COLO829 (cell line): ENCODE measurements around the gene RNPEPL1.
"Not testable (repeated sequence)": the region's sequence is repeated elsewhere in the genome, so short reads cannot be mapped to it uniquely, and the experiment has no call there.

Experiments
- DNase-seq: peaks from one replicate; pipeline ENCODE4 v3.0.0; 2012; ENCODE audit warnings: low spot score

RNPEPL1 gene, protein sequence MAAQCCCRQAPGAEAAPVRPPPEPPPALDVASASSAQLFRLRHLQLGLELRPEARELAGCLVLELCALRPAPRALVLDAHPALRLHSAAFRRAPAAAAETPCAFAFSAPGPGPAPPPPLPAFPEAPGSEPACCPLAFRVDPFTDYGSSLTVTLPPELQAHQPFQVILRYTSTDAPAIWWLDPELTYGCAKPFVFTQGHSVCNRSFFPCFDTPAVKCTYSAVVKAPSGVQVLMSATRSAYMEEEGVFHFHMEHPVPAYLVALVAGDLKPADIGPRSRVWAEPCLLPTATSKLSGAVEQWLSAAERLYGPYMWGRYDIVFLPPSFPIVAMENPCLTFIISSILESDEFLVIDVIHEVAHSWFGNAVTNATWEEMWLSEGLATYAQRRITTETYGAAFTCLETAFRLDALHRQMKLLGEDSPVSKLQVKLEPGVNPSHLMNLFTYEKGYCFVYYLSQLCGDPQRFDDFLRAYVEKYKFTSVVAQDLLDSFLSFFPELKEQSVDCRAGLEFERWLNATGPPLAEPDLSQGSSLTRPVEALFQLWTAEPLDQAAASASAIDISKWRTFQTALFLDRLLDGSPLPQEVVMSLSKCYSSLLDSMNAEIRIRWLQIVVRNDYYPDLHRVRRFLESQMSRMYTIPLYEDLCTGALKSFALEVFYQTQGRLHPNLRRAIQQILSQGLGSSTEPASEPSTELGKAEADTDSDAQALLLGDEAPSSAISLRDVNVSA

DNA sequence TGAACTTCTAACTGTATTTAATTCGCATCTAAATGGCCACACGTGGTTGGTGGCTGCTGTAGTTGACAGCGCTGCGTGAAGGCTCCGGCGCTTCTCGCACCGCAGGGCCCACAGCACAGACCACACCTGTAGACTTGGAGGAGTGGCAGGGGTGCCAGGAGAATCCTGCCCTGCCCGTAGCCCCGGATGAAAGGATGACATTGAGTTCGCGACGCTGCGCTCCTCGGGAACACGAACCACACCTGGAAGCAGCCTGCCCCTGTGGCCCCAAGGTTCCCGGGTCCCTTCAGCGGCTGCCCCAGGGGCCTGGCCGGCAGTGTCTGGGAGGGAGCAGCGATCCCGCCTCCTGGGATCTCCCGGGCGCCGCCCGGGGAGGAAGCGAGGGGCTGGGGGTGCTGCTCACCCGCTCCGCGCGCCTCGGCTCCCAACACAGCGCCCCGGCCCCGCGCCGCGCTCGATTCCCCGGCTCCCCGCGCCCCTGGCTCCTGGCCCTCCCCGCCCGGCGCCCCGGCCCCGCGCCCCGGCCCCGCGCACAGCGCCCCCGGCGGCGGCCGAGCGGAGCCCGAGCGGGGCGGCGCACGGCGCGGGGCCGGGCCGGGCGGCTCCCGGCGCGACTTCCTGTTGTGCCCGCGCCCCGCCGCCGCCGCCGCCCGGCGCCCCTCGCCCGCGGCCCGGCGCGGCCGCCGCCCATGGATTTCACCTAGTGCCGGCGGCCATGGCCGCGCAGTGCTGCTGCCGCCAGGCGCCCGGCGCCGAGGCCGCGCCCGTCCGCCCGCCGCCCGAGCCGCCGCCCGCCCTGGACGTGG lies at the start of gene RNPEPL1:
TSS of gene RNPEPL1 (plus strand) at position 613 of the 806 bp plus-strand sequence. CDS start at position 716, 103 bp downstream.
- no peak for DNase-seq

DNA sequence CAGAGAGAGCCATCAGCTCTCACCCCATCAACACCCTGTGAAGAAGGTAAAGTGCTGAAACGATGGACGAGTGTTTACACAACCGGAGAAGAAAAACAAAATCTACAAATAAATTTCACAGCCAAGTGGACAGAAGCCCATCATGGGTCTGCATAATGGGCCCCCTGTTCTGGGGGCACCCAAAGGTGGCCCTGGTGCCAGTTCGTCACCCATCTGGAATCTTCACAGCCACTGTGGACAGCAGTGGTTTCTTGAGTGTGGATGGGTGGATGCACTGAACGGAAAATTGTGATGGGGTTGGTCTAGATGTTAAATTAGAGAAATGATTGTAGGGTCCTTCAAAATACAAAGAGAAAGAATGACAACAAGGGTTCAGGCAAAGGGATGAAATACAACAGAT lies 49.3 kb upstream of the RNPEPL1 start:
- DNase-seq, result no peak

DNA sequence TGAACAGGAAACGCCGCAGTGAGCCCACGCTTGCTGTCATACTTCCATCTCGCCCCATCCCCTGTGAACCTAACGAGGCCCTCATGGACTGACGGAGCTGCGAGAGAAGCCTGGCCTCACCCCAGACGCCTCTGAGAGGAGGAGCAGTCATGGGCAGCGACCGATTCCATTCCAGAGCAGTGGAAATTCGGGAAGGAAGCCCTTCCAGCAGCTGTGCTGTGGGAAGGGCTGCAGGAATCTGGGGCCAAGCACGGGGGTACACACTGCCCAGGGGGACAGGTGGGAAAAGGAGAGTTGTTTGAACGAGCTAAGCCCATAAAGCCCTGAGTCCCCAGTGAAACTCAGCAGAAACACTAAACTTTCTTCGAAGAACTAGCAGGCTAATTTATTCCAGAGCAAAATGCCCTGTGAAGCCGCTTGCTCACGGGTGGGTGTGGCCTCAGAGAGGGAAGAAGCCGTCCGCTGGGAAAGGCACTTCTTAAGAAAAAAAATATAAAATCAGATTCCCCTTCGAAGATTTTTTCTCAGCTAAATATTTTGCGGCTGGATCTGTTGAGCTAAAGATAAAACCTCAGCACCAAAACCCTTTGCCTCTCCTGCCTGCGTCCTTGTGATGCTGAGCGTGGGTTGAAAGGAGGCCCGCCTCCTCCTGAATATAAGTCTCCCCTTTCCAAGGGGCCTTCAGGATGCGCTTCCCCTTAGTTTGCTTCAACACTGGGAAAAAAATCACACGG lies 48.7 kb upstream of the RNPEPL1 start:
- DNase-seq, result no peak

DNA sequence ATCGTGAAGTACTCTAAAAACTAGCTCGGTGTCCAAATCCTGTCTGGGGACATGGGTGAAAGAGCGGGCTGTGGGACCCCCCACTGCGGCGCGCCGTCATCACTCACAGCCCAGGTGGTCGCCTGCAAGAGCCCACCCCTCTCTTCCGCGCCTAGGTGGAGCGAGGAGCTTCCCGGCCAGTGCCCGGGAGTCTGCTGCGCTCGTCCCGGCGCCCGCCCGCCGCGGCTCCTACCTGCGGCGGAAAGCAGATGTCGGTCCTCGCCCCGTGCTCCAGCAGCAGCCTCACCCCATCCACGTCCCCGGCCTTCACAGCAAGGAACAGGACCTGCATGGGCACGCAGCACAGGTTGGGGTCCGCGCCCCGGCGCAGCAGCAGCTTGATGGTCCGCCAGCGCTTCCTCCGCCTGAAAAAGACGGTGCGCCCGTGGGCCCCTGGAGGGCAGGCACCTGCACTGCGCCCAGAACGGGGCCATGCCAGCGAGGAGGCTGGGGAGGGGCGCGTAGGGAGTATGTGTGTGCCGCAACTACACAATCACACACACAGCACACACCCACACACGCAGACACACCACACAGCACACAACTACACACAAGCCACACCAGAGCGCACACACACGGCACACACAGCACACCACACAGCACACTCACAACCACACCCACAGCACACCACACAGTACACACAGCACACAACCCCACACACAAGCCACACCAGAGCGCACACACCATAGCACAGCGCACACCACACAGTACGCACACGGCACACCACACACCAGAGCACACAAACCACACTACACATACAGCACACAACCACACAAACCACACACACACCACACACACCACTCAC lies 47.9 kb upstream of the RNPEPL1 start:
- no peak for DNase-seq

DNA sequence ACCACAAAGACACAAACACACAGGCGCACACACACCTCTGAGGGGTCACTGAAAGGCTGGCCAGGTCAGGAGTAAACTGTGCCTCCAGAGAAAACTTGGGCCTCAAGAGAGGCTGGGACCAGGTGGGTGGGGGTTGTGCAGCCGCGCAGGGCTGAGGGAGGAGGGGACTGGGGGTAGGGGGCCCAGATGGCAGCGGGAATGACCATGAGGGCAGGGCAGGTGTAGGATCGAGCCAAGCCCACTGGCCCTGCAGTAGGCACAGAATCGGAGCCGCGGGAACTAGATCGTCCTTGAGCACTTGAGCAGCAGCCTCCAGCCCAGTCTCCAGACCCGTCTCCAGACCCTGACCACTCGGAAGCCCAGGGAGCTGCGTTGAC lies 47.3 kb upstream of the RNPEPL1 start:
- DNase-seq, result no peak

DNA sequence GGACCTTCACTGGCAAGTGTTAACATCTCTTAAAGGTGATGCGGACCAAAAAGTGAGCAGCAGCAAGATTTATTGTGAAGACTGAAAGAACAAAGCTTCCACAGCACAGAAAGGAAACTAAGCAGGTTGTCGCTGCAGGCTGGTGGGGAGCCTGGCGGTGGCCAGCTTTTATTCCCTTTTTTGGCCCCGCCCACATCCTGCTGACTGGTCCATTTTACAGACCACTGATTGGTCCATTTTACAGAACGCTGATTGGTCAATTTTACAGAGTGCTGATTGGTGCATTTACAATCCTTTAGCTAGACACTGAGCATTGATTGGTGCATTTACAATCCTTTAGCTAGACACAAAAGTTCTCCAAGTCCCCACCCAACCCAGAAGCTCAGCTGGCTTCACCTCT lies 46.4 kb upstream of the RNPEPL1 start:
- DNase-seq, result not testable (repeated sequence)

DNA sequence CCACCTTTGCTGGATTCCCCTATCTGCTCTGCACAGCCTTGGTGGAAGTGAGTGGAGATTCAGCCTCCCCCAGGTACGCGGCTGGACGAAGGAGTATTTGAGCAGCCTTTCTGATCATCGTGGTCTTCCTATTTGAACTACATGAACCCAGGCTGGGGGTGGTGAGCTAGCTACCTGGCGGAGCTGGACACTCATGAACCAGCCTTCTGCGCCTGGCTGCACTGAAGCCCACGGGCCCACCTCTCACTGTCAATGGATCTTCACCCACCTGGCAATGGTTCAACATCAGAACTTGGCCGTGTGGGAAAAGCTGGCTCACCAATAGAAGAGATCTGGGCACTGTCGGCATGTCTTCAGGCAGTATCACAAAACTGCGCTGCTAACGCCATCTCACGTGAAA lies 45.9 kb upstream of the RNPEPL1 start:
- DNase-seq, result no peak

DNA sequence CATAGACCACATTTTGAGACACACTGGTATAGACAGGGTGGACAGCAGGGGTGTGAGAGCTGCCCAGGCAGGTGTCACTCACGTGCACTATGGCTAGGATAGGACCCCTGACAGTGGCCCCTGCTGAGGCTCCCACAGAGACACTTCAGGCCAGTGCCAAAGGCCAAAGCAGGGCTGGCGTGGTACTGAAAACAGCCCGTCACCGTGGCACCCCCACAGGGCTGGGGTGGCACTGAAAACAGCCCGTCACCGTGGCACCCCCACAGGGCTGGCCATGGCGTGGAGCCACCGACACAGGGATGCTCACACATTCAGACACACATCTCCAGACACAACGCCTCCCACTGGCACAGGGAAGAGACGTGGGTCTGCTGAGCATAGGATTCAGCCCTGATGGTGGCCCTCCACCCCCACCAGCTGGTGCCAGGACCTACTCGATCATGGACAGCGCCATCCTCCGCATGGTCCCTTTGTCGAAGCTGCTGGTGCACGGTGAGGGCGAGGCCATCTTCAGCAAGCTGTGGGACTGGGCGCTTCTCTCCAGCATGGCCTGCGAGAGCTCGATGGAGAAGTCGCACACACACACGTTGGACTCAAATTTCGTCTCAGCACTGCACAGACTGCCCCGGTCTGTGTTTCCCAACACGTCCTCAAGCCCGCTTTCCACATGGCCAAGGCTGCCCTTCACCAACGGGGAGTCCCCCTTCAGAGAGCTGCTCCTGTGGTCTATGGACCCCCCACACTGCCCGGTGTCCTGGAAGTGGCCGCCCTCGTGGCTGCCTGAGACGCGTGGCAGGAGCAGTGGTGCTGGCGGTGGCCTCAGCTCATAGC lies 44.6 kb upstream of the RNPEPL1 start:
- no peak for DNase-seq

DNA sequence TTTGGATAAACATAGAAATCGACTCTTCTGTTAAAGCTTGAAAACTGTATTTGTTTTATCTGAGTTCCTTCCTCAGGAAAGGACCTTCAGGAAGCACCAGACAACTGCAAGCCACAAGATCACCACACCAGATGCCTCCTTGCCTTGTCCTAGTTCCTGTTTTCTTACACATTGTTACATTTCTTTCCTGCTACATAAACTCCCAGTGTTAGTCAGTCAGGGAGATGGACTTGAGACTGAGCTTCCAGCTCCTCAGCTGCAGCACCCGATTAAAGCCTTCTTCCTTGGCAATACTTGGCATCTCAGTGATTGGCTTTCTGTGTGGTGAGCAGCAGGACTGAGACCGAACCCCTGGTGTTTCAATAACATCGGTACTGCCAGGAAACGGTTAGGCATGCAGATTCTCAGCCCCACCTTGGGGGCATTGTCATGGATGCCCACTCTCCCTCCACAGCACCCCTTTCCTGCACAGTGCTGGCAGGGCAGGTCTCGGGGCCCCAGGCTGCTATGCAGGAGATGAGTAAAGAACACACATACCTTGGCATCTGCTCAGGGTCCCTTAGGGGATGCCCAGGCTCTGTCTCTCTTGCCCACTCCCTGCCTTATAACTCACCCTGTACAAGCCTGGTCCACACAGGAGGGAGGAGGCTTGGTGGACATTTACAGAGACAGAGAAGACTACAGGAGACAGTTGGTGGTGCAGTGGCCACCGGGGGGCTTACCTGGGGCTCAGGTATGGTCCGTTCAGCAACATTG lies 43.1 kb upstream of the RNPEPL1 start:
- DNase-seq, result no peak

DNA sequence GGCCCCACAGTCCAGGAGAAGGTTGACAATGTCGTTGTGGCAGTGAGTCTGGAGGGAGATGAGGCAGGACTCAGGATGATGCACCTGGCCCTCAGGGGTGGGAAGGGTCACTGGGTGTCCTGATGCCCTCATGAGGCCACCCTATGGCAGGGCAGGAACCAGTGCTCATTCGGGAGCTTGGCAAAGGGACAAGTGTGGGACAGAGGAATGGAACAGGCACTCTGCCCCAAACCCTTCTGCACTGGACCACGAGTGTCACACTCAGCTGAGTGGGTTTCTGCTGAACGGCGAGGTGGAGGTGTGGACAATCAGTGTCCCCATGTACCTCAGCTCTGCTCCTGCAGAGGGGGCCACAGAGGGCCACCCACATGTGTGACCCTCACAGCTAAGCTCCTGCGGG lies 42.5 kb upstream of the RNPEPL1 start:
- DNase-seq, result no peak

DNA sequence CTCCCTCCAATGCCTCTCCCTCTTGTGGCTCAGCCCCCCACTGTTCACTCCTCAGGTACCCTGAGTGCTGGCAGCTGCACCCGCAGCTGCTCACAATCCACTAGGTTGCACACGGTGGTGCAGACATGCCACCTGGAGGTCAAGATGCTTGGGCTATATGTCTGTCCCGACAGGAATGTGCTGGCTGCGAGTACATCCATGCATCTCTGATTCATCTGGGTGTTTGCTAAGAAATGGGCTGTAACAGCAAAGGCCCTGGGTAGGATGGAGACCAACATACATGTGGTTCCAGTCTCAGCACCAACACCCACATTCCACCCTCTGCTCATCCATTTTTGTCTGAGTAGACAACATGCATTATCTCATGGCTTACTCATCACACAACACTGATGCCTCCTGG lies 41.8 kb upstream of the RNPEPL1 start:
- no peak for DNase-seq

DNA sequence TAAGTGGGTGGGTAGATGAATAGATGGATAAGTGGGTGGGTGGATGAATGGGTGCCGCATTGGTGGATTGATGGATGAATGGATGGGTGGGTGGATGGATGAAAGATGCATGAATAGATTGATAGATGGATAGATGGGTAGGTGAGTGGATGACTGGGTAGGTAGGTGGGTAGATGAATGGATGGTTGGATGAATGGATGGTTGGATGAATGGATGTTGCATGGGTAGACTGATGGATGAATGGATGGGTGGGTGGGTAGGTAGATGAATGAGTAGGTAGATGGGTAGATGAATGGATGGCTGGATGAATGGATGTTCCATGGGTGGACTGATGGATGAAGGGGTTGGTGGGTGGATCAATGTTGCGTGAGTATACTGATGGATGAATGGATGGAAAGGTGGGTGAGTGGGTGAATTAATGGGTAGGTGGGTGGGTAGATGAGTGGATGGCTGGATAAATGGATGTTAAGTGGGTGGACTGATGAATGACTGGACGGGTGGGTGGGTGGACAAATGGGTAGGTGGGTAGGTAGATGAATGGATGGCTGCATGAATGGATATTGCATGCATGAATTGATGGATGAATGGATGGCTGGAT lies 41.0 kb upstream of the RNPEPL1 start:
- DNase-seq, result no peak

DNA sequence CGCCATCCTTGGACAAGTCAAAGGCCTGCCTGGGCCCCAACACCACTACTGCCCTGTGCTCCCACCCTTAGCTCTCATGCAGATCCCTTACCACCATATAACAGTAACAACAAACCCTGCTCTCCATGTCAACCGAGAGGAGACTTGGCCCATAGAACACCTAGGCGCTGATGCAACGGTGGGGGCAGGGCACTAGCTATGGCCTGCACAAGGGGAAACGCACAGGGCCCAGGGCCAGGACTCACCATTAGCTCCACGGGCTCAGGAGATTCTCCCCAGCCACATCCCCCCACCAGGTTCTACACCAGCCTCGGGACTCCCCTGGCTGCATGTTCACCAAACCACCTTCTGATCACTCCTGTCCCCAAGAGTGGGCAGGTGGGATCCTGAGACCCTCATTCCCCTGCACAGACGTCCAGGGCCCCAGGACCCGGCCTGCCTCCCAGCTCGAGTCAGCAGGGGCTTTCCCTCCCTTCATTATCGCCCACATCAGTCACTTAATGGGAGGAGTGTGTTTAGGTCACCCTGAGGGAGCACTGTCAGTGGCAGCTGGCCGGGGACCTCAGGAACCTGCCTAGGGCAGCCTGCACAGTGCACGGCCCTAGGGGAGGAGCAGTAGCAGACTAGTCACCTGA lies 39.8 kb upstream of the RNPEPL1 start:
- no peak for DNase-seq

DNA sequence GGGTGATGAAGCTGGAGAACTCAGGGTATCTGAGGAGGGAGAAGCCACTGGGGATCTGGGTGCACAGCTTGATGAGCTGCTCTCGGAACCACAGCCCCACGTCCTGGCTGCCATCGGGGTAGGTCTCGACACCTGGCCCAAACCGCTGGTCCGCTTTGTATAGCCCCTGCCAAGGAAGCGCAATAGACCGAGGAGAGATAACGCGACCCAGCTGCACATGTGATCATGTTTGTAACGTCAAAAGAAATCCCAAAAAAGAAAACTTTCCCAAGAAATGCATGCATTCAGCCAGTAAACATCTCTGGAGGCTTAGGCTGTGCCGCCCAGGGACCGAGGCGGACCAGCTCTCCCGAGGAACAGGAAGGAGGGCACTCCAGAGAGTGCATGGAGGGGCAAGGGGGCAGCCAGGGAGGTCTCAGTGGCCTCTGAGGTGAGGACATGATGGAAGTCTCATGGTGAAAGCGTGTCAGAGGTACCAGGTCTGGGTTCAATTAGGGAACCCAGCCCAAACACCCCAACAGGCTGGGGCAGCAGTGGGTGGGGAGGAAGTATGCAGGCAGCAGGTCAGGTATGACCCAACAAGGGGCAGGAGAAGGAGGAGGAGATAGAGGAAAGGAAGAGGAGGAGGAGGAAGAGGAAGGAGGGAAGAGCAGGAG lies 38.8 kb upstream of the RNPEPL1 start:
- no peak for DNase-seq

DNA sequence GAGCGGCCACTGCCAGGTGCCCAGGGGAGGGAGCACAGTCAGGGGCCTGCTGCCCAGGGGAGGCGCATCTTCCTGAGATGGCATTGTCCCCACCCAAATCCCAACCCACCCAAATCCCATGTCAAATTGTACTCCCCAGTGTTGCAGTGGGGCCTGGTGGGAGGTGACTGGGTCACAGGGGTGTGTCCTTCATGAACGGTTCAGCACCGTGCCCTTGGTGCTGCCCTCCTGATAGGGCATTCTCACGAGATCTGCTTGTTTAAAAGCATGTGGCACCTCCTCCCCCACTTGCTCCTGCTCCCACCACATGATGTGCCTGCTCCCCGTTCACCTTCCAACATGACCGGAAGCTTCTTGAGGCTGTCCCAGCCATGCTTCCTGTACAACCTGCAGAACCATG lies 38.1 kb upstream of the RNPEPL1 start:
- no peak for DNase-seq

DNA sequence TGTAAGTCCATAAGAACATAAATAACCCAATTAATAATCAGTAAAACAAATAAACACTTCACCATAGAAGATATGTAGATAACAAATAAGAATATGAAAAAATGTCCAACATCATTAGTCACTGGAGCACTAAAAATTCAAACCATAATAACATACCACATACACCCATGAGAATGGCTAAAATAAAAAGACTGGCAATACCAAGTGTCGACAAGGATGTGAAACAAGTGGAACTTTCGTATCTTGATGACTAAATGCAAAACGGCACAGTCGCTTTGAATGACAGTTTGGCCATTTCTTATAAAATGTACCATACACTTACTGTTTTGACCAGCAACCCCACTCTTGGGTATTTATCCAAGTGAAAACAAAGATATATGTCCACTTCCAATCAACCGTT lies 37.2 kb upstream of the RNPEPL1 start:
- no peak for DNase-seq

DNA sequence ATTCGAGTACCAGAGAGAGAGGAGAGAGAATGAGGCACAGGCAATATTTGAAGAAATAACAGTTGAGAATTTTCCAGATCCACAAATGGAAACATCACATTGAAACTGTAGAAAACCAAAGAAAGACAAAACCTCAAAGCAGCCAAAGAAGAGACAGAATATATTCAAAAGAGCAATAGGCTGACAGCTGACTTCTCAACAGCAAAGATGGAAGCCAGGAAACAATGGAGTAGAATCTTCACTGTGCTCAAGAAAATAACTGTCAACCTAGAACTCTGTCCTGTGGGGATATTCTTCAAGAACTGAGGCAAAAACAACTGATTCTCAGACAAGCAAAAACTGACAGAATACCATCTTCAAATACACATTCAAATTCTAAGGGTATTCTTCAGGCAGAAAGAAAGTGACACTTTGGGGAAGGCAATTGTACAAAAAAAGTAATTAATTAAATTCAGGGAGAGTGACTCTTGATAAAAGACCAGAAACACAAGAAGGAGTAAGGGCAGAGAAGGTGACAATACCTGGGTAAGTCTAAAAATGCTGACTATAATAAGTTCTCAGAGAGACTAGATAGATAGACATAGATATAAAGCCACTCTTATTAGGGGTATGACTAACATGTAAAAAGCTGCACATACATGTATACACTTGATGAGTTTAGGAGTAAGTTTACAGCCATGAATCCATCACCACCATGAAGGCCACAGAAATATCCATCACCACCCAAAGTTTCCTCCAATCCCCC lies 36.1 kb upstream of the RNPEPL1 start:
- no peak for DNase-seq
